ENCODE results near the gene ARHGAP29. TPM values are rescaled to one million over a fixed set of nuclear protein-coding genes. Genes with fewer than 3 reads are reported as not detected.
"Not testable (repeated sequence)": the region's sequence is repeated elsewhere in the genome, so short reads cannot be mapped to it uniquely, and the experiment has no call there.

Gene ARHGAP29
- total RNA-seq, 1 experiment from 2014 or later, result 46.7 TPM

- intact Hi-C loops (cut with micrococcal nuclease), result no loop called here
- DNase-seq (ENCODE audit: unreplicated experiment), result no peak
- H3K27ac Mint-ChIP-seq (ENCODE audit: low read depth, unreplicated experiment), result no peak overlapping the region
- BruUV-seq (replicated peaks), result no TSS peak
- H3K4me3 Mint-ChIP-seq (ENCODE audit: unreplicated experiment), result no peak overlapping the region
- H3K4me1 Mint-ChIP-seq (ENCODE audit: insufficient read depth, unreplicated experiment), result no peaks in the 10 kb centered on the region
- no peaks in the 10 kb centered on the region for H3K9me3 Mint-ChIP-seq (ENCODE audit: unreplicated experiment)
- ChIA-PET POLR2A (no interaction called here), CTCF (no interaction called here)
- no peaks in the 10 kb centered on the region for H3K27me3 Mint-ChIP-seq (ENCODE audit: insufficient read depth, unreplicated experiment)
- peaks cover 37% of the 10 kb centered on the region for H3K36me3 Mint-ChIP-seq (ENCODE audit: insufficient read depth, unreplicated experiment)
- no peak for TF ChIP-seq CTCF (IDR thresholded peaks at IDR 0.05; ENCODE audit: unreplicated experiment)
These were observed 68.3 kb downstream of the ARHGAP29 start for GRCh38 chr1:94169126-94169525.

- DNase-seq (ENCODE audit: unreplicated experiment), result no peak
- no peak for TF ChIP-seq CTCF (IDR thresholded peaks at IDR 0.05; ENCODE audit: unreplicated experiment)
- ChIA-PET POLR2A (no interaction called here), CTCF (no interaction called here)
- H3K36me3 Mint-ChIP-seq (ENCODE audit: insufficient read depth, unreplicated experiment), result peaks cover 14% of the 10 kb centered on the region
- no peaks in the 10 kb centered on the region for H3K9me3 Mint-ChIP-seq (ENCODE audit: unreplicated experiment)
- no peaks in the 10 kb centered on the region for H3K27me3 Mint-ChIP-seq (ENCODE audit: insufficient read depth, unreplicated experiment)
- H3K4me3 Mint-ChIP-seq (ENCODE audit: unreplicated experiment), result no peak overlapping the region
- peaks cover 2% of the 10 kb centered on the region for H3K4me1 Mint-ChIP-seq (ENCODE audit: insufficient read depth, unreplicated experiment)
- intact Hi-C loops (cut with micrococcal nuclease), result no loop called here
- H3K27ac Mint-ChIP-seq (ENCODE audit: low read depth, unreplicated experiment), result no peak overlapping the region
- no TSS peak for BruUV-seq (replicated peaks)
These were observed 71.5 kb downstream of the ARHGAP29 start for GRCh38 chr1:94165843-94166242.

- BruUV-seq (replicated peaks); CTCF ChIA-PET: not testable (repeated sequence)
These were observed 72.5 kb downstream of the ARHGAP29 start for GRCh38 chr1:94164885-94165284.

GRCh38 chr1:94164121-94164520, 73.3 kb downstream of the ARHGAP29 start:
- intact Hi-C loops (cut with micrococcal nuclease); BruUV-seq (replicated peaks); H3K4me3 Mint-ChIP-seq (ENCODE audit: unreplicated experiment); H3K27ac Mint-ChIP-seq (ENCODE audit: low read depth, unreplicated experiment); H3K36me3 Mint-ChIP-seq (ENCODE audit: insufficient read depth, unreplicated experiment); CTCF ChIA-PET; POLR2A ChIA-PET; H3K9me3 Mint-ChIP-seq (ENCODE audit: unreplicated experiment); H3K27me3 Mint-ChIP-seq (ENCODE audit: insufficient read depth, unreplicated experiment); H3K4me1 Mint-ChIP-seq (ENCODE audit: insufficient read depth, unreplicated experiment): not testable (repeated sequence)
- peak; percentile 17 for DNase-seq (ENCODE audit: unreplicated experiment)

More at GRCh38 chr1:94164885-94165284, 72.5 kb downstream of the ARHGAP29 start:
- intact Hi-C loops (cut with micrococcal nuclease); H3K36me3 Mint-ChIP-seq (ENCODE audit: insufficient read depth, unreplicated experiment); H3K4me1 Mint-ChIP-seq (ENCODE audit: insufficient read depth, unreplicated experiment); H3K4me3 Mint-ChIP-seq (ENCODE audit: unreplicated experiment); H3K9me3 Mint-ChIP-seq (ENCODE audit: unreplicated experiment); POLR2A ChIA-PET; H3K27me3 Mint-ChIP-seq (ENCODE audit: insufficient read depth, unreplicated experiment); H3K27ac Mint-ChIP-seq (ENCODE audit: low read depth, unreplicated experiment); DNase-seq (ENCODE audit: unreplicated experiment): not testable (repeated sequence)

GRCh38 chr1:94163249-94163648, 74.1 kb downstream of the ARHGAP29 start:
- intact Hi-C loops (cut with micrococcal nuclease); H3K27ac Mint-ChIP-seq (ENCODE audit: low read depth, unreplicated experiment): not testable (repeated sequence)

GRCh38 chr1:94160811-94161210, 76.6 kb downstream of the ARHGAP29 start:
- H3K4me1 Mint-ChIP-seq (ENCODE audit: insufficient read depth, unreplicated experiment), result peaks cover 4% of the 10 kb centered on the region
- CTCF ChIA-PET, result no interaction called here
- DNase-seq (ENCODE audit: unreplicated experiment), result peak; percentile 49
- BruUV-seq (replicated peaks), result no TSS peak
- no peak overlapping the region for H3K27ac Mint-ChIP-seq (ENCODE audit: low read depth, unreplicated experiment)
- no peak for TF ChIP-seq CTCF (IDR thresholded peaks at IDR 0.05; ENCODE audit: unreplicated experiment)
- no peak overlapping the region for H3K4me3 Mint-ChIP-seq (ENCODE audit: unreplicated experiment)
- POLR2A ChIA-PET, result no interaction called here
- intact Hi-C loops (cut with micrococcal nuclease), result no loop called here
- H3K9me3 Mint-ChIP-seq (ENCODE audit: unreplicated experiment), result no peaks in the 10 kb centered on the region
- no peaks in the 10 kb centered on the region for H3K27me3 Mint-ChIP-seq (ENCODE audit: insufficient read depth, unreplicated experiment)
- no peaks in the 10 kb centered on the region for H3K36me3 Mint-ChIP-seq (ENCODE audit: insufficient read depth, unreplicated experiment)

More at GRCh38 chr1:94163249-94163648, 74.1 kb downstream of the ARHGAP29 start:
- H3K4me3 Mint-ChIP-seq (ENCODE audit: unreplicated experiment); H3K4me1 Mint-ChIP-seq (ENCODE audit: insufficient read depth, unreplicated experiment); CTCF ChIA-PET; H3K27me3 Mint-ChIP-seq (ENCODE audit: insufficient read depth, unreplicated experiment); H3K9me3 Mint-ChIP-seq (ENCODE audit: unreplicated experiment); POLR2A ChIA-PET; BruUV-seq (replicated peaks); H3K36me3 Mint-ChIP-seq (ENCODE audit: insufficient read depth, unreplicated experiment); DNase-seq (ENCODE audit: unreplicated experiment): not testable (repeated sequence)
